Osteoblast (primary cell): Measurements from ENCODE around the gene EXD2. TPM values are rescaled to one million over a fixed set of nuclear protein-coding genes. Genes with fewer than 3 reads are reported as not detected.

ENCODE experiments used
- DNase-seq: peaks from one replicate; pipeline ENCODE4 v3.0.0; 2011; ENCODE audit warnings: low spot score, mixed read lengths; ENCODE audit not compliant: insufficient read length; ENCODE audit errors: missing footprints
- H2AFZ ChIP-seq: 2 replicates; pipeline ENCODE4 v1.6.0; 2011; ENCODE audit warnings: mild to moderate bottlenecking, low read length
- H3K27ac ChIP-seq: 2 replicates; pipeline ENCODE4 v1.5.1; 2011; ENCODE audit warnings: mild to moderate bottlenecking, low read depth, low read length, moderate library complexity
- H3K27me3 ChIP-seq: 2 replicates; pipeline ENCODE4 v1.6.0; 2012; ENCODE audit warnings: mild to moderate bottlenecking, control low read depth, inconsistent platforms, low read length, moderate library complexity; ENCODE audit not compliant: insufficient read depth
- H3K36me3 ChIP-seq: 2 replicates; pipeline ENCODE4 v1.5.1; 2011; ENCODE audit warnings: mild to moderate bottlenecking, low read length, control low read depth, moderate library complexity; ENCODE audit not compliant: insufficient read depth
- H3K4me1 ChIP-seq: 2 replicates; pipeline ENCODE4 v1.5.1; 2011; ENCODE audit warnings: mild to moderate bottlenecking, low read length, control low read depth, moderate library complexity; ENCODE audit not compliant: insufficient read depth
- H3K4me2 ChIP-seq: 2 replicates; pipeline ENCODE4 v1.6.0; 2011; ENCODE audit warnings: mild to moderate bottlenecking, low read length; ENCODE audit not compliant: insufficient read depth
- H3K4me3 ChIP-seq: fragments of 200-600 bp; sonication (generic); 3 replicates; pipeline ENCODE4 v1.5.1; 2012; ENCODE audit warnings: mild to moderate bottlenecking, low read length, inconsistent platforms; ENCODE audit not compliant: insufficient read depth
- H3K79me2 ChIP-seq: 2 replicates; pipeline ENCODE4 v1.6.0; 2012; ENCODE audit warnings: mild to moderate bottlenecking, low read length, control low read depth, inconsistent platforms; ENCODE audit not compliant: insufficient read depth
- H3K9me3 ChIP-seq: 2 replicates; pipeline ENCODE4 v1.5.1; 2011; ENCODE audit warnings: low read depth, low read length, control low read depth
- H4K20me1 ChIP-seq: 2 replicates; pipeline ENCODE4 v1.6.0; 2012; ENCODE audit warnings: mild to moderate bottlenecking, low read length, control low read depth; ENCODE audit not compliant: insufficient read depth
- total RNA-seq: library from RNA; depleted of rRNA; stranded (reverse); fragments of >200 nt; gene quantifications from 2 replicates; pipeline ENCODE4 v1.2.3, GENCODE V29; 2012
- TF ChIP-seq, protein P1 (sequence below): IDR thresholded peaks from 2 replicates; pipeline ENCODE4 v1.5.1; 2011; ENCODE audit warnings: mild to moderate bottlenecking, low read depth, low read length, moderate library complexity; ENCODE audit errors: extremely low read depth

Gene EXD2
- total RNA-seq, 1 donor = 19.9 TPM

DNA sequence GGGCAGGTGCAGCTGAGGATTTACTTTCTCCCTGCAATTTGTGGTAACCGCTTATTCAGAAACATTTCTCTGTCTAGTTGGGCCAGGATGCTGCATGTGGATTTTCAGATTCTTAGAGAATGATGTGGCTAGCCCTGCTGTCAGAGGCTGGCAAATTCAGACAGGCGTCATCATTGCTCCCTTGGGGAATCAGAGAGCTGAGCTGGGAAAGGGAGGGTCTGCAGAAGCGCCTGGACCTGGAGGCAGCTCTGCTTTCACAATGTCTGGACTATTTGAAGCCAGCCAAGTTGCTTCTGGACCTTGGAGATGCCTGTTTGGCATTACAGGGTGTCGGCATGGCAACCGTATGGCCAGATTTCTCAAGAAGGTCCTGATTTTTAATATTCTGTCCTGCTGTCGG lies 72.1 kb downstream of the EXD2 start:
- Histone ChIP-seq H3K27me3 (peaks cover 32% of the 10 kb centered on the region), H3K4me3 (peak overlapping the region; percentile 32), H3K4me2 (peak overlapping the region; percentile 68), H3K27ac (peak overlapping the region; percentile 86), H4K20me1 (no peaks in the 10 kb centered on the region), H3K9me3 (no peaks in the 10 kb centered on the region), H3K36me3 (no peaks in the 10 kb centered on the region), H2AFZ (peak overlapping the region; percentile 57), H3K4me1 (peaks cover 43% of the 10 kb centered on the region), H3K79me2 (no peaks in the 10 kb centered on the region)
- TF ChIP-seq, protein P1, sequence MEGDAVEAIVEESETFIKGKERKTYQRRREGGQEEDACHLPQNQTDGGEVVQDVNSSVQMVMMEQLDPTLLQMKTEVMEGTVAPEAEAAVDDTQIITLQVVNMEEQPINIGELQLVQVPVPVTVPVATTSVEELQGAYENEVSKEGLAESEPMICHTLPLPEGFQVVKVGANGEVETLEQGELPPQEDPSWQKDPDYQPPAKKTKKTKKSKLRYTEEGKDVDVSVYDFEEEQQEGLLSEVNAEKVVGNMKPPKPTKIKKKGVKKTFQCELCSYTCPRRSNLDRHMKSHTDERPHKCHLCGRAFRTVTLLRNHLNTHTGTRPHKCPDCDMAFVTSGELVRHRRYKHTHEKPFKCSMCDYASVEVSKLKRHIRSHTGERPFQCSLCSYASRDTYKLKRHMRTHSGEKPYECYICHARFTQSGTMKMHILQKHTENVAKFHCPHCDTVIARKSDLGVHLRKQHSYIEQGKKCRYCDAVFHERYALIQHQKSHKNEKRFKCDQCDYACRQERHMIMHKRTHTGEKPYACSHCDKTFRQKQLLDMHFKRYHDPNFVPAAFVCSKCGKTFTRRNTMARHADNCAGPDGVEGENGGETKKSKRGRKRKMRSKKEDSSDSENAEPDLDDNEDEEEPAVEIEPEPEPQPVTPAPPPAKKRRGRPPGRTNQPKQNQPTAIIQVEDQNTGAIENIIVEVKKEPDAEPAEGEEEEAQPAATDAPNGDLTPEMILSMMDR = no peak
- DNase-seq = peak; percentile 100

DNA sequence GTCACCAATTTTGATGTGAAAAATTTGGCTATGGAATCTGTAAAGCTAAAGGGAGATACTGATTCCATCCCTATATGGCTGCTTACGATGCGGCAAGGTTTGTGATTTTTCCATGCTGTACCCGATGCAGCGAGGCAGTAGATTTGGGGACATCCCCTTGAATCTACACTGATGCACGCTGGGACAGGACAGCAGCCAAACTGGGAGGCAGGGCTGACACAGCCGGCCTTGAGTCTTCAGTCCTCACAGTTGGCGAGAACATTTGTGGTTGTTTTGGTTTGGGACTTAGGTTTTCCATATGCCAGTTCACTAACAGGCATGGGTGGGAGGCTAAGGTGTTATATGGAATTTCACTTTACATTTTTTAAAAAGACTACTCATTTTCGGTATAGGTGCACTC lies 72.5 kb downstream of the EXD2 start:
- no peak for DNase-seq
- no peaks in the 10 kb centered on the region for H4K20me1 ChIP-seq
- H3K36me3 ChIP-seq = no peaks in the 10 kb centered on the region
- peak overlapping the region; percentile 57 for H2AFZ ChIP-seq
- H3K4me2 ChIP-seq = peak overlapping the region; percentile 68
- H3K4me1 ChIP-seq = peaks cover 47% of the 10 kb centered on the region
- H3K4me3 ChIP-seq = peak overlapping the region; percentile 32
- H3K9me3 ChIP-seq = no peaks in the 10 kb centered on the region
- TF ChIP-seq, protein P1 = no peak
- H3K79me2 ChIP-seq = no peaks in the 10 kb centered on the region
- peaks cover 27% of the 10 kb centered on the region for H3K27me3 ChIP-seq
- peak overlapping the region; percentile 86 for H3K27ac ChIP-seq

DNA sequence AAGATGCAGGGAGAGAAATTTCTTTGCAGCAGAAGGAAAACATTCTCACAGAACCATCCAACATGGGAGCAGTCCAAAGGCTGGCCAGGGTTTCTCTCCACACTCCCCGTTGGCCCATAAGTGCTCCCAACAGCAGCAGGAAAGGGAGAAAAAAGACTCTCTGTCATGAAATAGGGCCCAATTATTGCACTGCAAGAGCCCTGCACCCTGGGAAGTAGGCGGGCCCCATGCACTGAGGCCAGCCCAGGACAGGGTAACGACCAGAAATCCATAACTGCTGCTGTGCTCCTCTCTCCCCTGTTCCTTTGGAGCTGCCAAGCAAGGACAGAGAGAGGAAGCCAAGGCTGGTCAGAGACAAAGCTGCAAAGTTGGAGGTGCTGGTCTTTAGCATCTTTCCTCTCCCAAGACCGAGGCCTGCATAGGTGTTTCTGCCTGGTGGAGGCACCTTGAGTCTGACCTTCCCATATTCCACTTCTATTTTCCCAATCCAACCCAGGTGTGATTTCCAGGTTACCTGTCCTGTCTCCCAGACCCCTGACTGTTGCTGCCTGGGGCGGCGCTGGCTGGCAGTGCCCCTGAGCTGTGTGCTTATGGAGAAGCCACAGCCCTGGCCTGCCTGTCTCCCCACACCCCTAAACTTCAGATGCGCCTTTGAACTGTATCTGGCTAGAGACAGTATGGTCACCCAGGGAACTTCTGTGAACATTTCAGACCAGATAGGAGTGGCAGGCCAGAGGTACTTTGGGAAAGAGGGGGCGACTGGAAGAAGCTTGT lies 75.5 kb downstream of the EXD2 start:
- no peak overlapping the region for H3K4me3 ChIP-seq
- no peak for DNase-seq
- peaks cover 49% of the 10 kb centered on the region for H3K4me1 ChIP-seq
- peak overlapping the region; percentile 92 for H3K27ac ChIP-seq
- H3K4me2 ChIP-seq = no peak overlapping the region
- no peaks in the 10 kb centered on the region for H4K20me1 ChIP-seq
- no peaks in the 10 kb centered on the region for H3K36me3 ChIP-seq
- H3K9me3 ChIP-seq = no peaks in the 10 kb centered on the region
- TF ChIP-seq, protein P1 = no peak
- no peak overlapping the region for H2AFZ ChIP-seq
- H3K79me2 ChIP-seq = no peaks in the 10 kb centered on the region
- H3K27me3 ChIP-seq = peaks cover 5% of the 10 kb centered on the region

DNA sequence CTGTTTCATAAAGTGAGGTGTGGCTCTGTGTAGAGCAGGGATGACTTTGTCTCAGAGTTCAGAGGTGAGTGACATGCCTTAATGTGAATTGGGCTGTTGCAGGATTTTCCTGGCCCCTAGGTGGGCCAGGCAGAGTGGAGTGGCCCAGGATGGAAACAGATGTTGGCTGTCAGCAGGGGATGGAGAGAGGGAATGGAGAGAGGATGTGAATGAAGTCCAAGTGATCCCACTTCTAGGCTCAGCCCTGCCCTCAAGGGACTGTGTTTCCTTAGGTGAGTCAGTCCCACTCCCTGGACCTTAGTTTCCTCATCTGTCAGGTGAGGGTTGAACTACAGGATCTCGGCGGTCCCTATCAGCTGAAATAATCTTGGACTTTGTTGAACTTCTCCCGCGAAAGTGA lies 76.2 kb downstream of the EXD2 start:
- no peak overlapping the region for H3K4me3 ChIP-seq
- H3K4me1 ChIP-seq = peaks cover 41% of the 10 kb centered on the region
- H3K36me3 ChIP-seq = no peaks in the 10 kb centered on the region
- H2AFZ ChIP-seq = no peak overlapping the region
- peak overlapping the region; percentile 92 for H3K27ac ChIP-seq
- no peak for DNase-seq
- H4K20me1 ChIP-seq = no peaks in the 10 kb centered on the region
- TF ChIP-seq, protein P1 = no peak
- no peaks in the 10 kb centered on the region for H3K9me3 ChIP-seq
- H3K27me3 ChIP-seq = no peaks in the 10 kb centered on the region
- H3K4me2 ChIP-seq = no peak overlapping the region
- H3K79me2 ChIP-seq = no peaks in the 10 kb centered on the region
